AG10803 (cell line): ENCODE measurements around the gene DSCAML1.
"Not testable (repeated sequence)": the region's sequence is repeated elsewhere in the genome, so short reads cannot be mapped to it uniquely, and the experiment has no call there.

Source experiments
- DNase-seq: peaks from one replicate; pipeline ENCODE4 v3.0.0; 2010; ENCODE audit warnings: low read depth
- H3K4me3 ChIP-seq: 2 replicates; pipeline ENCODE4 v1.5.1; 2011; ENCODE audit warnings: mild to moderate bottlenecking, low read length, control low read depth
- CTCF ChIP-seq: conservative IDR thresholded peaks from 2 replicates; pipeline ENCODE4 v1.5.1; 2011; ENCODE audit warnings: mild to moderate bottlenecking, low read length, control low read depth, inconsistent platforms

DSCAML1 gene

GRCh38 chr11:117412176-117412575 is 384.8 kb downstream of the DSCAML1 start:
- DNase-seq, result no peak
- TF ChIP-seq CTCF, result no peak
- H3K4me3 ChIP-seq, result no peak overlapping the region

GRCh38 chr11:117411736-117412135 is 385.3 kb downstream of the DSCAML1 start:
- DNase-seq, result no peak
- no peak for TF ChIP-seq CTCF
- no peak overlapping the region for H3K4me3 ChIP-seq

- H3K4me3 ChIP-seq, result no peak overlapping the region
- TF ChIP-seq CTCF, result no peak
- DNase-seq, result no peak
These were observed 385.9 kb downstream of the DSCAML1 start for GRCh38 chr11:117410861-117411710.

GRCh38 chr11:117410238-117410637 is 386.8 kb downstream of the DSCAML1 start:
- no peak overlapping the region for H3K4me3 ChIP-seq
- no peak for TF ChIP-seq CTCF
- DNase-seq, result no peak

GRCh38 chr11:117409511-117409910 is 387.5 kb downstream of the DSCAML1 start:
- H3K4me3 ChIP-seq, result no peak overlapping the region
- no peak for DNase-seq
- no peak for TF ChIP-seq CTCF

GRCh38 chr11:117408356-117408755 is 388.7 kb downstream of the DSCAML1 start:
- DNase-seq, result no peak
- no peak overlapping the region for H3K4me3 ChIP-seq
- TF ChIP-seq CTCF, result no peak

GRCh38 chr11:117407016-117407415 is 390.0 kb downstream of the DSCAML1 start:
- no peak for DNase-seq

GRCh38 chr11:117405898-117406297 is 391.1 kb downstream of the DSCAML1 start:
- DNase-seq, result not testable (repeated sequence)

More at GRCh38 chr11:117407016-117407415, 390.0 kb downstream of the DSCAML1 start:
- no peak overlapping the region for H3K4me3 ChIP-seq
- TF ChIP-seq CTCF, result no peak

GRCh38 chr11:117399100-117399840 is 397.7 kb downstream of the DSCAML1 start:
- not testable (repeated sequence) for DNase-seq, H3K4me3 ChIP-seq

More at GRCh38 chr11:117405898-117406297, 391.1 kb downstream of the DSCAML1 start:
- not testable (repeated sequence) for H3K4me3 ChIP-seq

- H3K4me3 ChIP-seq, DNase-seq: not testable (repeated sequence)
These were observed 398.4 kb downstream of the DSCAML1 start for GRCh38 chr11:117398618-117399017.
